NCI-H82 (cell line): ENCODE measurements around the gene FBXL16.
A peak's percentile ranks its signal among the peaks of the same experiment; 100 is the strongest.

Experiments used
- DNase-seq: peaks from one replicate; lab custom pipeline; 2025; lab: John Stamatoyannopoulos, UW

Gene FBXL16

GRCh38 chr16:689175-689897, 16.3 kb downstream of the FBXL16 start:
- DNase-seq: no peak

- DNase-seq: no peak
These were observed 18.1 kb downstream of the FBXL16 start for GRCh38 chr16:687499-687898.

- no peak for DNase-seq
These were observed 18.9 kb downstream of the FBXL16 start for GRCh38 chr16:686459-687260.

GRCh38 chr16:685967-686366, 19.6 kb downstream of the FBXL16 start:
- peak; percentile 66 for DNase-seq

GRCh38 chr16:684961-685696, 20.5 kb downstream of the FBXL16 start:
- DNase-seq: no peak

- peak; percentile 98 for DNase-seq
These were observed 21.4 kb downstream of the FBXL16 start, which contains the start of gene JMJD8 for GRCh38 chr16:684071-684794. JMJD8 (minus strand) TSS chr16:684334; CDS start chr16:684319, 15 bp downstream.

- peak; percentile 56 for DNase-seq
These were observed 22.1 kb downstream of the FBXL16 start for GRCh38 chr16:683396-684070.

GRCh38 chr16:682493-683395, 22.9 kb downstream of the FBXL16 start:
- no peak for DNase-seq

GRCh38 chr16:681746-682427, 23.7 kb downstream of the FBXL16 start:
- DNase-seq: no peak

- DNase-seq: peak; percentile 56
These were observed 24.4 kb downstream of the FBXL16 start for GRCh38 chr16:680967-681745.

GRCh38 chr16:680625-680945, 25.0 kb downstream of the FBXL16 start:
- no peak for DNase-seq

- DNase-seq: peak; percentile 96
These were observed 25.6 kb downstream of the FBXL16 start, which contains the start of gene STUB1 for GRCh38 chr16:679814-680624. STUB1 (plus strand) TSS chr16:680410; CDS start chr16:680526, 116 bp downstream.

GRCh38 chr16:678858-679813, 26.5 kb downstream of the FBXL16 start:
- peak; percentile 87 for DNase-seq

- DNase-seq: no peak
These were observed 27.3 kb downstream of the FBXL16 start for GRCh38 chr16:678209-678857.

- no peak for DNase-seq
These were observed 28.0 kb downstream of the FBXL16 start for GRCh38 chr16:677316-678190.
